ENCODE data around the gene NCOA1.
"Not testable (repeated sequence)": the region's sequence is repeated elsewhere in the genome, so short reads cannot be mapped to it uniquely, and the experiment has no call there.

The NCOA1 gene

GRCh38 chr2:24461685-24462084 is 29.4 kb upstream of the NCOA1 start:
- Histone ChIP-seq H3K4me3 (replicated peaks; ENCODE audit: insufficient read depth, low read length) (no peak overlapping the region), H3K27me3 (ENCODE audit: insufficient read depth, poor library complexity, severe bottlenecking) (no peaks in the 10 kb centered on the region), H3K27ac (replicated peaks) (no peak overlapping the region; the same call in 1 of the 2 replicates)
- DNase-seq (ENCODE audit: low read depth in 1 of 2, low spot score in 1 of 2): peak in 1 of 2 experiments; percentile 75
- TF ChIP-seq GABPA (IDR thresholded peaks at IDR 0.05; ENCODE audit: low read depth) (no peak), REST (IDR thresholded peaks at IDR 0.05; ENCODE audit: insufficient replicate concordance, low read depth) (no peak), SPI1 (IDR thresholded peaks at IDR 0.05; ENCODE audit: borderline replicate concordance, low read depth) (peak; percentile 46; the same call in 1 of the 2 replicates), POLR2AphosphoS5 (IDR thresholded peaks at IDR 0.05; ENCODE audit: low read depth) (no peak)

GRCh38 chr2:24463271-24463670 is 27.8 kb upstream of the NCOA1 start:
- no peak for DNase-seq (ENCODE audit: low read depth in 1 of 2, low spot score in 1 of 2)
- Histone ChIP-seq H3K4me3 (replicated peaks; ENCODE audit: insufficient read depth, low read length) (no peak overlapping the region), H3K27ac (replicated peaks) (no peak overlapping the region), H3K27me3 (ENCODE audit: insufficient read depth, poor library complexity, severe bottlenecking) (no peaks in the 10 kb centered on the region)
- no peak for TF ChIP-seq CTCF (IDR thresholded peaks at IDR 0.05; ENCODE audit: insufficient read depth, low read length)

GRCh38 chr2:24466871-24467870 is 23.9 kb upstream of the NCOA1 start:
- TF ChIP-seq GABPA (IDR thresholded peaks at IDR 0.05; ENCODE audit: low read depth) (no peak), POLR2AphosphoS5 (IDR thresholded peaks at IDR 0.05; ENCODE audit: low read depth) (no peak), SPI1 (IDR thresholded peaks at IDR 0.05; ENCODE audit: borderline replicate concordance, low read depth) (no peak), REST (IDR thresholded peaks at IDR 0.05; ENCODE audit: insufficient replicate concordance, low read depth) (no peak)
- H3K27ac ChIP-seq (replicated peaks): no peak overlapping the region
- H3K27me3 ChIP-seq (ENCODE audit: insufficient read depth, poor library complexity, severe bottlenecking): no peaks in the 10 kb centered on the region
- H3K4me3 ChIP-seq (replicated peaks; ENCODE audit: insufficient read depth, low read length): no peak overlapping the region
- no peak for DNase-seq (ENCODE audit: low read depth in 1 of 2, low spot score in 1 of 2)

GRCh38 chr2:24468453-24468852 is 22.6 kb upstream of the NCOA1 start:
- H3K4me3 ChIP-seq (replicated peaks; ENCODE audit: insufficient read depth, low read length); DNase-seq (ENCODE audit: low read depth in 1 of 2, low spot score in 1 of 2); H3K27me3 ChIP-seq (ENCODE audit: insufficient read depth, poor library complexity, severe bottlenecking); H3K27ac ChIP-seq (replicated peaks): not testable (repeated sequence)

- DNase-seq (ENCODE audit: low read depth in 1 of 2, low spot score in 1 of 2): no peak
- H3K4me3 ChIP-seq (replicated peaks; ENCODE audit: insufficient read depth, low read length): no peak overlapping the region
- TF ChIP-seq POLR2AphosphoS5 (IDR thresholded peaks at IDR 0.05; ENCODE audit: low read depth): no peak
- no peak for TF ChIP-seq GABPA (IDR thresholded peaks at IDR 0.05; ENCODE audit: low read depth)
- no peak for TF ChIP-seq SPI1 (IDR thresholded peaks at IDR 0.05; ENCODE audit: borderline replicate concordance, low read depth)
- TF ChIP-seq CTCF (IDR thresholded peaks at IDR 0.05; ENCODE audit: insufficient read depth, low read length): no peak
- TF ChIP-seq REST (IDR thresholded peaks at IDR 0.05; ENCODE audit: insufficient replicate concordance, low read depth): no peak
- H3K27me3 ChIP-seq (ENCODE audit: insufficient read depth, poor library complexity, severe bottlenecking): no peaks in the 10 kb centered on the region
- H3K27ac ChIP-seq (replicated peaks): no peak overlapping the region
Measured at GRCh38 chr2:24469148-24469650, 21.9 kb upstream of the NCOA1 start.

Measured in HL-60 (cell line).